Hindlimb muscle (tissue), 1 donor: ENCODE data around the gene MYO1F. TPM values are rescaled to one million over a fixed set of nuclear protein-coding genes. Genes with fewer than 3 reads are reported as not detected.
A peak's percentile ranks its signal among the peaks of the same experiment; 100 is the strongest.
"Not testable (repeated sequence)": the region's sequence is repeated elsewhere in the genome, so short reads cannot be mapped to it uniquely, and the experiment has no call there.

ENCODE experiments used
- DNase-seq: peaks from one replicate; pipeline ENCODE4 v3.0.0-alpha.2; 2013
- polyA plus RNA-seq: library from polyadenylated mRNA; unstranded; fragments of 120-200 nt; gene quantifications from one replicate; pipeline ENCODE4 v1.2.1, GENCODE V29; 2013; ENCODE audit not compliant: insufficient read length

The MYO1F gene
- polyA plus RNA-seq = 12.3 TPM

- DNase-seq = no peak
Measured at GRCh38 chr19:8577247-8577646, at the start of gene MYO1F. Gene MYO1F, minus strand, starts transcription at chr19:8577442. Its CDS starts 133 bp downstream, at chr19:8577309.

DNA sequence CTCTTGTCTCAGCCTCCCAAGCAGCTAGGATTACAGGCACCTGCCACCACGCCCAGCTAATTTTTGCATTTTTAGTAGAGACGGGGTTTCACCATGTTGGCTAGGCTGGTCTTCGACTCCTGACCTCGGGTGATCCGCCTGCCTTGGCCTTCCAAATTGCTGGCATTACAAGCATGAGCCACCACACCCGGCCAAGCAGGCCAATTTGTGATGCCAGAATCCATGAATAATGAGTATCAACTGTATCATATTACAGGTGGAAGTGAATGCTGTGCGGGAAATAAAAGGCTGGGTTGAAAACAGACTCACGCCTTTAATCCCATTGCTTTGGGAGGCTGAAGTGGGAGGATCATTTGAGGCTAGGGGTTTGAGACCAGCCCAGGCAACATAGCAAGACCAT lies 49.6 kb upstream of the MYO1F start:
- no peak for DNase-seq

DNA sequence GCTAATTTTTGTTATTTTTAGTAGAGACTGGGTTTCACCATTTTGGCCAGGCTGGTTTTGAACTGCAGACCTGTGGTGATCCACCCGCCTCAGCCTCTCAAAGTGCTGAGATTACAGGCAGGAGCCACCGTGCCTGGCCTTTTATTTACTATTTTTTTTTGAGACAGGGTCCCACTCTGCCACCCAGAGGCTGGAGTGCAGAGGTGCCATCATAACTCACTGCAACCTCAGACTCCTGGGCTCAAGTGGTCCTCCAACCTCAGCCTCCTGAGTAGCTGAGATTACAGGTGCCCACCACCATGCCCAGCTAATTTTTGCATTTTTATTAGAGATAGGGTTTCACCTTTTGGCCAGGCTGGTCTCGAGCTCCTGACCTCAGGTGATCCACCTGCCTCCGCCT lies 45.6 kb upstream of the MYO1F start:
- DNase-seq = not testable (repeated sequence)

GRCh38 chr19:8618751-8619150 lies 41.5 kb upstream of the MYO1F start:
- no peak for DNase-seq

- no peak for DNase-seq
Measured at GRCh38 chr19:8617984-8618383, 40.7 kb upstream of the MYO1F start.

GRCh38 chr19:8617325-8617724 lies 40.1 kb upstream of the MYO1F start:
- DNase-seq = not testable (repeated sequence)

- no peak for DNase-seq
Measured at GRCh38 chr19:8616861-8617260, 39.6 kb upstream of the MYO1F start.

GRCh38 chr19:8615813-8616596 lies 38.8 kb upstream of the MYO1F start:
- peak; percentile 40 for DNase-seq

GRCh38 chr19:8615024-8615423 lies 37.8 kb upstream of the MYO1F start:
- no peak for DNase-seq

GRCh38 chr19:8614455-8614854 lies 37.2 kb upstream of the MYO1F start:
- DNase-seq = no peak

DNA sequence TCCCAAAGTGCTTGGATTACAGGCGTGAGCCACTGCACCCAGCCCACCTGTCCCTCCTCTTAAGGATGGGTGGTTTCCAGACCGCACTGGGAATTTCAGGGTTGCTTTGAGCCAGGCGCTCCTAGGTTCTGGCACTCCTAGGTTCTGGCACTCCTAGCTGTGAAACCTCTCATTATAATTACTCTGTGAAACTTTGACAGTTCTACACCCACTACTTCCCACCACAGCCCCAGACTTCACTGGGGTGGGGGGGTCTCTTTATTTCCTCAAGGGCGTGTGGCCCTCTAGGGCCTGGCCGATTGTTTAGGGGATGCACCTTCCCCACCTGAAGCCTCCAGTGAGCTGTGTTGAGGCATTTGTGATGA lies 35.5 kb upstream of the MYO1F start:
- DNase-seq = no peak

DNA sequence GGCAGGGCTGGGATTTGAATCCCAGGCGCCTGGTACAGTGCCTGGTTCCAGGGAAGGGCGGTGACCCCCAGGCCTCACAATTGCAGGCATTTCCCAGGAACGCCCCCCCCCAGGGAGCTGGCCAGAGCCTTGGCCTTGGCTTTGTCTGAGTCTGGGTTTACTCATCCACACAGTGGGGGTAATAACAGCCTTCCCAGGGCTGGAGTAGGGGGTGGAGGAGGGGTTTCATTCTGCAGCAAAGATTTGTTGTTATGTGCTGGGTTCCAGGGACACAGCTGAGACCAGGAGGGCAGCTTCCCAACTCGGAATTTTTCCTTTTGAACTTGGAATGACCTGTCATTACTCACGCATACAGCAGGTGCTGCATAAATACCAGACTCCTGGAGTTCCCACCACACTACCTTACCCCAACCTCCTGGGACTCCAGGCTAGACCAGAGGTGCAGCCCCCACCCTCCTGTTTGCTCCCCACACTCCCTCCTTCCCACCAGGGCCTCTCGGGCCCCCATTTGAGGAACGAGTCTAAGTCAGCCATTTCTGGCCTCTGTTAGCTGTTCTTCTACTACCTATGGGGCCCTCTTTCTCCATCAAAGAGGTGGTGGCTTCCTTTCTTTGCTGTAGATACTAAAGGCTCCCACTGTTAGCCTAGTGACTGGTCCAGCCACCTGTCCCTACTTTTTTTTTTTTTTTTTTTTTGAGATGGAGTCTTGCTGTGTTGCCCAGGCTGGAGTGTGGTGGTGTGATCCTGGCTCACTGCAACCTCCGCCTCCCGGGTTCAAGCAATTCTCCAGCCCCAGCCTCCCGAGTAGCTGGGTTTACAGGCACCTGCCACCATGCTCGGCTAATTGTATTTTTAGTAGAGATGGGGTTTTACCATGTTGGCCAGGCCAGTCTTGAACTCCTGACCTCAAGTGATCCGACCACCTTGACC lies 34.9 kb upstream of the MYO1F start:
- peak; percentile 60 for DNase-seq

- DNase-seq = peak; percentile 34
Measured at GRCh38 chr19:8611391-8611876, 34.2 kb upstream of the MYO1F start.

DNA sequence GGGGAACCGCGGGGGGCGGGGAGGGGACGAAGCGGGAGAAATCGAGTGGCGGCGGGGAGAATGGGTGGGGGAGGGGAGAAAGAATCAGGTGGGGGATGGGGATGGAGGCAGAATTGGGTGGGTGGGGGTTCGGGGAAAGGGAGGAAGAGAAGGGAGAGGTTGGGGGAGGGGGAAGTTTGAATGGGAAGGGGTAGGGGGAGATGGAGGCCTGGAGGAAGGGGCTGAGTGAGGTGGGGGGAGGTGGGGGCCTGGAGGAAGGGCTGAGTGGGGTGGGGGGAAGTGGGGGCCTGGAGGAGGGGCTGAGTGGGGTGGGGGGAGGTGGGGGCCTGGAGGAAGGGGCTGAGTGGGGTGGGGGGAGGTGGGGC lies 33.7 kb upstream of the MYO1F start:
- no peak for DNase-seq

- DNase-seq = peak; percentile 55
Measured at GRCh38 chr19:8610041-8610935, 33.0 kb upstream of the MYO1F start, which contains the start of gene ADAMTS10. Gene ADAMTS10, minus strand, starts transcription at chr19:8610715. Its CDS starts 5,005 bp downstream, at chr19:8605710.

DNA sequence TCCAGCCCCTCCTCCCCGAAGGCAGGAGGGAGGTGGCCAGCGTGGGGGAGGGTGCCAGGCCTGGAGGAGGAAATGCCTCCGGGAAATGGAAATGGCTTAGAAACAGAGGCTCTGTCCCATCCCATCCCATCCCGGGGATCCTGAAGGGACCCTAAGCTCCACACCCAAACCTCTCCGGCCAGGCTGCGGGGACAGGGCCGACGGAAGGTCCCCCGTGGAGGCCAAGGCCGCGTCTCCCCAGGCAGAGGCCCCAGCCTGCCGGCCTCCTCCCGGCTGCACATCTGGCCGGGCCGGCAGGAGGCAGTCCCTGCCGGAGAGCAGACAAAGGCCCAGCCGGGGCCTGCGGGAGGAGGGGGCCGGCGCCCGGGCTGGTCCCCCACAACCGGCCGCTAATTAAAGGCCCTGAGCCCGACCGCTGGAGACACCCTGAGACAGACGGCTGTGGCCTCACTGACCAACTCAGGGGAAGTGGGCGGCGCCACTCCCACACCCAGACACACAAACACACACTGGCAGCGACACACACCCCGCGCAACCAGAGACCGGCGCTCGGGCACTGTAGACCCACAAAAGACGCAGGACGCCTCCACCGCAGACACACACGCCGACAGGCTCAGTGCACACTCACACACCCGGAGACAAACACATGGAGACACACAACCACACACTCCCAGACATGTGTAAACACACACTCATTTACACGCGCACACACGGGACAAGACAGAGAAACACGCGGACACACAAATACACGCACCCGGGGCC lies 32.2 kb upstream of the MYO1F start:
- DNase-seq = peak; percentile 68

DNA sequence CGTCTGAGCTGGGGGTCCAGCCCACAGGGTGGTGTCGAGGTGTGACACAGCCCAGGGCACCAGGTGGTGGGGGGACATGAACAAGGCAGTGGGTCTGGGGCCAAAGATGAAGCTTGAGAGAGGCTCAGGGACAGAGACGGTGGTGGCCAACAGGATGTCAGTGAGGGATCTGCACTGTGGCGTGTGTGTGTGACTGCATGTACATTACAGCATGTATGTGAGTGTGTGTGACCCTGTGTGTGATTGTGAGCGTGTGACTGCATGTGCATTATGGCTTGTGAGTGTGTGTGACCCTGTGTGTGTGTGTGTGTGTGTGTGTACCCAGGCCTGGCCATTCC lies 31.7 kb upstream of the MYO1F start:
- DNase-seq = no peak

GRCh38 chr19:8607386-8607785 lies 30.1 kb upstream of the MYO1F start:
- DNase-seq = no peak

- no peak for DNase-seq
Measured at GRCh38 chr19:8605514-8605913, 28.3 kb upstream of the MYO1F start.

- no peak for DNase-seq
Measured at GRCh38 chr19:8601796-8602195, 24.6 kb upstream of the MYO1F start.

DNA sequence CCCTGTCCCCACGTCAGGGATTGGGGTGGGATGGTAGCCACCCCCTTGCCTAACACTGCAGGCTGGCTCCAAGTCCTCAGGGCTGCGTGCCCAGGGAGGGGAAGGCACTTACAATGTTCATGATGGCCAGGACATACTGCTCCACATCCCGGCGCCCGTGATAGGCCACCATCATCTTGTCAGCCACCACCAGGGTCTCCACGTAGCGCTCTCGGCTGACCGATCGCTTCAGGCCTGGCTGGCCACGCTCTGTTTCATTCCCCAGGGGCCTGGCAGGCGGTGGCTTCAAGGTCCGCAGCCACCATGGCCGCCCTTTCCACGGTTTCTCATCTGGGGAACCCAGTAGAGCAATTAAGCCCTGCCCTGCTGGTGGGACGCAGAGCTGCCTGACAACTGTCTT lies 23.6 kb upstream of the MYO1F start:
- no peak for DNase-seq

GRCh38 chr19:8600064-8600463 lies 22.8 kb upstream of the MYO1F start:
- DNase-seq = no peak
